Measurements from ENCODE around the gene PRR35.

Gene PRR35

DNA sequence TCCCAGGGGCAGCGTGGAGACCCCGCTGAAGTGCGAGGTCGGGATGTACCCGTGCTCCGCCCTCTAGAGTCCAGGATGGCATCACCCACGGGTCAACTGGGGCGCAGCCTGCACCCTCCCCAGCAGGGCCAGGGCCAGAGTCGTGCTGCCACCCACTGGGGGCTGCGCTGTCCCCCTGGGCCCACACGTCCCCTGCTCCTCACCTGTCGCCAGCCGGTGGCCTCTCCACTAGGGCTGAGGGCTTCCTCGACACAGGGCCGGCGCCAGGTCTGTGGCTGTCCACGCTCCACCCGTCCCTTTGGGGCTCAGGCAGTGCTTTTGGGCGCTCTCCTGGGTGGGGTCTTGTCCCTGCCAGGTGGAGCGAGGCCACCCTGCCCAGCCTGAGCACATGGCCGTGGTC is 11.6 kb upstream of the PRR35 start:
- TF ChIP-seq POLR2AphosphoS5 (IDR thresholded peaks at IDR 0.05; ENCODE audit: low read depth, low read length): no peak
- TF ChIP-seq SIN3A (IDR thresholded peaks at IDR 0.05; ENCODE audit: borderline replicate concordance, insufficient read depth, low read length): no peak
- TF ChIP-seq TAF1 (IDR thresholded peaks at IDR 0.05; ENCODE audit: borderline replicate concordance, insufficient read depth, low read length): no peak
- no peak for TF ChIP-seq FOXP2 (optimal IDR thresholded peaks at IDR 0.05; ENCODE audit: borderline replicate concordance, extremely low read depth, extremely low read length, insufficient read depth)
- no peak for TF ChIP-seq REST (IDR thresholded peaks at IDR 0.05; ENCODE audit: insufficient read depth in 1 of 2, low read depth in 2 of 2, low read length in 2 of 2)

- TF ChIP-seq REST (IDR thresholded peaks at IDR 0.05; ENCODE audit: insufficient read depth in 1 of 2, low read depth in 2 of 2, low read length in 2 of 2): no peak
- TF ChIP-seq POLR2AphosphoS5 (IDR thresholded peaks at IDR 0.05; ENCODE audit: low read depth, low read length): no peak
- no peak for TF ChIP-seq FOXP2 (optimal IDR thresholded peaks at IDR 0.05; ENCODE audit: borderline replicate concordance, extremely low read depth, extremely low read length, insufficient read depth)
- TF ChIP-seq SIN3A (IDR thresholded peaks at IDR 0.05; ENCODE audit: borderline replicate concordance, insufficient read depth, low read length): no peak
- no peak for TF ChIP-seq TAF1 (IDR thresholded peaks at IDR 0.05; ENCODE audit: borderline replicate concordance, insufficient read depth, low read length)
Observed at GRCh38 chr16:549544-550263, 10.5 kb upstream of the PRR35 start.

DNA sequence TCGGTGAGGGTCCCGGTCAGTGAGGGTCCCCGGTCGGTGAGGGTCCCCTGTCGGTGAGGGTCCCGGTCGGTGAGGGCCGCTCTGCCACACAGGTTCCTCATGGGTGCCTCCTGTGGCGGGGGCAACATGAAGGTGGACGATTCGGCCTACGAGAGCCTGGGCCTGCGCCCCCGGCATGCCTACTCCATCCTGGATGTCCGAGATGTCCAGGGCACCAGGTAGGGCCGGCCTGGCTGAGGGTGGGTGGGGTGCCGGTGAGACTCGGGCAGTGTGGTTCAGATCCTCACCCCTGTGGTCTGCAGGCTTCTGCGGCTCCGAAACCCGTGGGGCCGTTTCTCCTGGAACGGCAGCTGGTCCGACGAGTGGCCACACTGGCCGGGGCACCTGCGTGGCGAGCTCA is 9.0 kb upstream of the PRR35 start:
- no peak for TF ChIP-seq POLR2AphosphoS5 (IDR thresholded peaks at IDR 0.05; ENCODE audit: low read depth, low read length)
- no peak for TF ChIP-seq TAF1 (IDR thresholded peaks at IDR 0.05; ENCODE audit: borderline replicate concordance, insufficient read depth, low read length)
- no peak for TF ChIP-seq REST (IDR thresholded peaks at IDR 0.05; ENCODE audit: insufficient read depth in 1 of 2, low read depth in 2 of 2, low read length in 2 of 2)
- TF ChIP-seq SIN3A (IDR thresholded peaks at IDR 0.05; ENCODE audit: borderline replicate concordance, insufficient read depth, low read length): no peak
- TF ChIP-seq FOXP2 (optimal IDR thresholded peaks at IDR 0.05; ENCODE audit: borderline replicate concordance, extremely low read depth, extremely low read length, insufficient read depth): no peak

DNA sequence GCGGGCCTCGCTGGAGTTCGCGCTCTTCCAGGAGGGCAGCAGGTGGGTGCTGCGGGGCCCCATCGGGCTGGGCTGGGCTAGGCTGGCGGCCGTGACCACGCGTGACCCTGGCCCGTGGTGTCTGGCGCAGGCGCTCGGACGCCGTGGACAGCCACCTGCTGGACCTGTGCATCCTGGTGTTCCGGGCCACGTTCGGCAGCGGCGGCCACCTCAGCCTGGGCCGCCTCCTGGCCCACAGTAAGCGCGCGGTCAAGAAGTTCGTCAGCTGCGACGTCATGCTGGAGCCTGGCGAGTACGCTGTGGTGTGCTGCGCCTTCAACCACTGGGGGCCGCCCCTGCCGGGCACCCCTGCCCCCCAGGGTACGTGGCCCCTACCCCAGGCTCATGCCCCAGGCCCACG is 8.0 kb upstream of the PRR35 start:
- TF ChIP-seq SIN3A (IDR thresholded peaks at IDR 0.05; ENCODE audit: borderline replicate concordance, insufficient read depth, low read length) (no peak), POLR2AphosphoS5 (IDR thresholded peaks at IDR 0.05; ENCODE audit: low read depth, low read length) (no peak), TAF1 (IDR thresholded peaks at IDR 0.05; ENCODE audit: borderline replicate concordance, insufficient read depth, low read length) (no peak), REST (IDR thresholded peaks at IDR 0.05; ENCODE audit: insufficient read depth in 1 of 2, low read depth in 2 of 2, low read length in 2 of 2) (no peak), FOXP2 (optimal IDR thresholded peaks at IDR 0.05; ENCODE audit: borderline replicate concordance, extremely low read depth, extremely low read length, insufficient read depth) (no peak)
